Measurements from ENCODE around the gene CETP. TPM values are rescaled to one million over a fixed set of nuclear protein-coding genes. Genes with fewer than 3 reads are reported as not detected.

CETP gene
- total RNA-seq, 4 donors from 2014 or later, result 0.19 to 1.2 (median 0.52) TPM; not detected in 1

GRCh38 chr16:57023541-57024249 is 61.9 kb downstream of the CETP start:
- WGBS, result 90% methylated on average over 4 of the region's 8 CpGs
- Histone ChIP-seq H3K9me3 (no peaks in the 10 kb centered on the region), H3K27ac (replicated peaks in 1 of 4) (no peak overlapping the region), H3K4me1 (no peaks in the 10 kb centered on the region), H3K27me3 (no peaks in the 10 kb centered on the region), H3K36me3 (peaks cover 19 to 85% (median 54%) of the 10 kb centered on the region in 4 donors), H3K4me3 (no peak overlapping the region)
- intact Hi-C loops (cut with DNase I), result no loop called here
- TF ChIP-seq POLR2A (IDR thresholded peaks at IDR 0.05; ENCODE audit: low read depth), result no peak
- no peak for TF ChIP-seq CTCF (IDR thresholded peaks at IDR 0.05)
- TF ChIP-seq EP300 (IDR thresholded peaks at IDR 0.05), result no peak
- no peak for TF ChIP-seq POLR2AphosphoS5 (IDR thresholded peaks at IDR 0.05)
- DNase-seq (ENCODE audit: extremely low spot score), result no peak

GRCh38 chr16:57024894-57025680 is 63.3 kb downstream of the CETP start:
- Histone ChIP-seq H3K4me1 (no peaks in the 10 kb centered on the region), H3K27me3 (no peaks in the 10 kb centered on the region), H3K4me3 (no peak overlapping the region), H3K27ac (replicated peaks in 1 of 4) (no peak overlapping the region), H3K9me3 (no peaks in the 10 kb centered on the region), H3K36me3 (peaks cover 11 to 71% (median 45%) of the 10 kb centered on the region in 4 donors)
- no peak for DNase-seq (ENCODE audit: extremely low spot score)
- 90% methylated on average over 7 of the region's 19 CpGs for WGBS
- intact Hi-C loops (cut with DNase I), result no loop called here
- TF ChIP-seq POLR2A (IDR thresholded peaks at IDR 0.05; ENCODE audit: low read depth), result no peak
- no peak for TF ChIP-seq EP300 (IDR thresholded peaks at IDR 0.05)
- TF ChIP-seq POLR2AphosphoS5 (IDR thresholded peaks at IDR 0.05), result no peak
- no peak for TF ChIP-seq CTCF (IDR thresholded peaks at IDR 0.05)

- Histone ChIP-seq H3K27me3 (no peaks in the 10 kb centered on the region), H3K9me3 (no peaks in the 10 kb centered on the region), H3K27ac (replicated peaks in 1 of 4) (no peak overlapping the region), H3K36me3 (peaks cover 4 to 60% (median 37%) of the 10 kb centered on the region in 4 donors), H3K4me3 (no peak overlapping the region), H3K4me1 (no peaks in the 10 kb centered on the region)
- intact Hi-C loops (cut with DNase I), result no loop called here
- TF ChIP-seq POLR2A (IDR thresholded peaks at IDR 0.05; ENCODE audit: low read depth) (no peak), EP300 (IDR thresholded peaks at IDR 0.05) (no peak), CTCF (IDR thresholded peaks at IDR 0.05) (no peak), POLR2AphosphoS5 (IDR thresholded peaks at IDR 0.05) (no peak)
- WGBS, result 98% methylated on average over 8 of the region's 21 CpGs
- DNase-seq (ENCODE audit: extremely low spot score), result no peak
Measured at GRCh38 chr16:57025941-57026777, 64.4 kb downstream of the CETP start.

GRCh38 chr16:57026778-57027062 is 65.0 kb downstream of the CETP start:
- intact Hi-C loops (cut with DNase I), result no loop called here
- peaks cover 0 to 59% (median 33%) of the 10 kb centered on the region in 4 donors for H3K36me3 ChIP-seq
- H3K9me3 ChIP-seq, result no peaks in the 10 kb centered on the region
- no peaks in the 10 kb centered on the region for H3K4me1 ChIP-seq
- TF ChIP-seq CTCF (IDR thresholded peaks at IDR 0.05), result no peak
- no peak for TF ChIP-seq POLR2AphosphoS5 (IDR thresholded peaks at IDR 0.05)
- no peak for TF ChIP-seq EP300 (IDR thresholded peaks at IDR 0.05)
- no peak for TF ChIP-seq POLR2A (IDR thresholded peaks at IDR 0.05; ENCODE audit: low read depth)
- H3K27me3 ChIP-seq, result no peaks in the 10 kb centered on the region
- H3K27ac ChIP-seq (replicated peaks in 1 of 4), result no peak overlapping the region
- 94% methylated on average over 3 of the region's 3 CpGs for WGBS
- no peak overlapping the region for H3K4me3 ChIP-seq
- no peak for DNase-seq (ENCODE audit: extremely low spot score)
